ENCODE results near the gene KCNJ8. TPM values are rescaled to one million over a fixed set of nuclear protein-coding genes. Genes with fewer than 3 reads are reported as not detected.
"Not testable (repeated sequence)": the region's sequence is repeated elsewhere in the genome, so short reads cannot be mapped to it uniquely, and the experiment has no call there.

KCNJ8 gene
- total RNA-seq, 2 donors from 2014 or later = 0.84 to 2.7 TPM

GRCh38 chr12:21795648-21796328, 21.3 kb upstream of the KCNJ8 start:
- no peaks in the 10 kb centered on the region for H3K4me1 ChIP-seq (ENCODE audit: control insufficient read depth, insufficient read depth, low read length)
- no peaks in the 10 kb centered on the region for H3K27me3 ChIP-seq (ENCODE audit: control insufficient read depth, insufficient read depth, low read length, poor library complexity, severe bottlenecking)
- no peaks in the 10 kb centered on the region for H3K36me3 ChIP-seq (ENCODE audit: control insufficient read depth, insufficient read depth, low read length)
- H3K4me3 ChIP-seq (ENCODE audit: low read length) = no peak overlapping the region
- no peak overlapping the region for H3K27ac ChIP-seq (ENCODE audit: low read depth, low read length)
- no peak for DNase-seq
- no peak overlapping the region for H3K9ac ChIP-seq (ENCODE audit: extremely low read depth, low read length, poor library complexity, severe bottlenecking)
- H3K9me3 ChIP-seq (ENCODE audit: control insufficient read depth, low read length) = no peaks in the 10 kb centered on the region
- no peak for TF ChIP-seq CTCF (conservative IDR thresholded peaks at IDR 0.05)
- no peaks in the 10 kb centered on the region for H3K36me3 Mint-ChIP-seq (ENCODE audit: low read depth)
- H3K27me3 Mint-ChIP-seq (ENCODE audit: insufficient read depth) = peaks cover 18% of the 10 kb centered on the region
- H3K4me3 Mint-ChIP-seq = no peak overlapping the region
- 95 to 96% methylated on average over 8 to 10 of the region's 10 CpGs for WGBS, 2 experiments (ENCODE audit: insufficient coverage in 1 of 2, insufficient read length in 1 of 2)
- H3K9me3 Mint-ChIP-seq = no peaks in the 10 kb centered on the region
- no peaks in the 10 kb centered on the region for H3K4me1 Mint-ChIP-seq
- no peak overlapping the region for H3K27ac Mint-ChIP-seq

GRCh38 chr12:21794807-21795595, 20.5 kb upstream of the KCNJ8 start:
- H3K27me3 ChIP-seq (ENCODE audit: control insufficient read depth, insufficient read depth, low read length, poor library complexity, severe bottlenecking); H3K4me1 Mint-ChIP-seq; H3K9me3 Mint-ChIP-seq; H3K36me3 Mint-ChIP-seq (ENCODE audit: low read depth); H3K4me1 ChIP-seq (ENCODE audit: control insufficient read depth, insufficient read depth, low read length); H3K9ac ChIP-seq (ENCODE audit: extremely low read depth, low read length, poor library complexity, severe bottlenecking); H3K4me3 Mint-ChIP-seq; H3K27ac ChIP-seq (ENCODE audit: low read depth, low read length); H3K9me3 ChIP-seq (ENCODE audit: control insufficient read depth, low read length); H3K36me3 ChIP-seq (ENCODE audit: control insufficient read depth, insufficient read depth, low read length); H3K27ac Mint-ChIP-seq; H3K4me3 ChIP-seq (ENCODE audit: low read length); DNase-seq: not testable (repeated sequence)
- WGBS, 2 experiments (ENCODE audit: insufficient coverage in 1 of 2, insufficient read length in 1 of 2) = 85 to 87% methylated on average over 5 to 8 of the region's 8 CpGs
- H3K27me3 Mint-ChIP-seq (ENCODE audit: insufficient read depth) = peaks cover 21% of the 10 kb centered on the region

- WGBS, 2 experiments (ENCODE audit: insufficient coverage in 1 of 2, insufficient read length in 1 of 2) = 80 to 92% methylated on average over 2 of the region's 4 CpGs
- peaks cover 21% of the 10 kb centered on the region for H3K27me3 Mint-ChIP-seq (ENCODE audit: insufficient read depth)
- not testable (repeated sequence) for H3K27me3 ChIP-seq (ENCODE audit: control insufficient read depth, insufficient read depth, low read length, poor library complexity, severe bottlenecking); H3K9me3 Mint-ChIP-seq; H3K9me3 ChIP-seq (ENCODE audit: control insufficient read depth, low read length); H3K36me3 ChIP-seq (ENCODE audit: control insufficient read depth, insufficient read depth, low read length); H3K27ac Mint-ChIP-seq; H3K27ac ChIP-seq (ENCODE audit: low read depth, low read length); H3K9ac ChIP-seq (ENCODE audit: extremely low read depth, low read length, poor library complexity, severe bottlenecking); H3K4me3 ChIP-seq (ENCODE audit: low read length); H3K4me3 Mint-ChIP-seq; H3K4me1 Mint-ChIP-seq; DNase-seq; H3K4me1 ChIP-seq (ENCODE audit: control insufficient read depth, insufficient read depth, low read length); H3K36me3 Mint-ChIP-seq (ENCODE audit: low read depth)
These were observed 15.2 kb upstream of the KCNJ8 start for GRCh38 chr12:21789687-21790086.

All from endodermal cell (in vitro differentiated cells).